NCI-H2171 (cell line): ENCODE data around the gene CCDC71.

Experiments
- DNase-seq: peaks from one replicate; lab custom pipeline; 2025; lab: John Stamatoyannopoulos, UW

Gene CCDC71

DNA sequence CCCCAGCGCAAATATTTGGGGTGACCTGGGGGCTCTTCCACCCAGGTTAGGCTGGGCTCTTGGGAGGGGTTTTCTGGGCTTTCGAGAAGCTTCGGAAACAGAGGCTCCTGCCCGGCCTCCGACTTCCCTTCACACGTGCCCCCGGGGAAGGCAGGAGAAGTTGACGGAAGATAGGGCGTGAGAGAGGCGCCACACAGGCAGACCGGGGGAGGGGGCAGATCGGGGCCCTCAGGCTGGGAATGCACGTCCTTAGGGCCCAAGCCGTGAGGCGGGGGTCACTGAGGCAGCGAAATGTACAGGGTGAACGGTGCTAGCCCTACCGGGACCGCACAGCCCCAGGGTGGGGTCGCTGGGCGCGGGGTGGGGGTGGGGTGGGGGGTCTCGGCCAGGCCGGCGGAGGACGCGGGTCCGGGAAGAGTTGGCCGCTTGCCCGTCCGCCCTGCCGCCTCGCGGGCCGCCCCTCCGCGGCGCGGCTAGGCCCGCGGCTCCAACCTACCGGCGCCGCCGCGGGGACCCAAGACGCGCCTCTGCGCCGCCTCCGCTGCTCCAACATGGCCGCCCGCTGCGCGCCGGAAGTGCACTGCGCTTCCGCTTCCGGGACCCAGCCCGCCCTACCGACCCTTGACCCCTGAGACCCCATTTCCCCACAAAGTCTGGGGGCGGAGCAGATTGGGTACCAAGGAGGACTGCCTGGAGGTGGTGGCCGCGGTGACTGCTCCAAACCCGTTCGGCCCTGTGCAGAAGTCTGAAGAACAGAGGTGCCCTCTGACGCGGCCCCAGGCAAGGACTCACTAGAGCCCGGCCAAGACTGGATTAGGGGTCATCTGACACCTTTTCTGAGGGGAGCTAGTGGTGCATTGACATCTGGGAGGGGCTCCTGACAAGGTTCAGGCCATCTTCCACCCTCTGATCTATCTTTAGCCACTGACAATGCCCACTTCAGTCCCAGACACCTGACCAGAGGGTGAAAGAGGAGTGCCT, at the start of gene CCDC71:
TSS of gene CCDC71 (minus strand) at position 561 of the 981 bp plus-strand sequence. CDS start 2,123 bp downstream, outside the sequence.
- peak; percentile 33 for DNase-seq

DNA sequence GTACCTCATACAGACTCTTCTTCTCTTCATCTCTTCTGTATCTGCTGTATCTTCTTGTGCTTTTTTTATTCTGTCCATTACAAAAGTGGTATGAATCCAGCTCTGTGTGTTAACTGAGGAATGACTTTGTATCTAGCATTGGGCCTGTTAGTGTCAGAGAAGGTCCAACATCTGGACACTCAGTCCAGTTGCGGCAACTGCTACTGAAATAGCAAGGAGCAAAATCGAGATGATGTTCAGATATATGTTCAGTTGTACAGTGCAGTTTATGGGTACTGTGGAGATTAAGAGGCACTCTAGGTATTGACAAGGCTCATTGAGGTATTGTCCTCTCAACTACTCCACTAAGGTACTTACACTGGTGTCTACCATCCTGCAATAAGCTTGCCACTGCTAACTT, 47.9 kb upstream of the CCDC71 start:
- no peak for DNase-seq

DNA sequence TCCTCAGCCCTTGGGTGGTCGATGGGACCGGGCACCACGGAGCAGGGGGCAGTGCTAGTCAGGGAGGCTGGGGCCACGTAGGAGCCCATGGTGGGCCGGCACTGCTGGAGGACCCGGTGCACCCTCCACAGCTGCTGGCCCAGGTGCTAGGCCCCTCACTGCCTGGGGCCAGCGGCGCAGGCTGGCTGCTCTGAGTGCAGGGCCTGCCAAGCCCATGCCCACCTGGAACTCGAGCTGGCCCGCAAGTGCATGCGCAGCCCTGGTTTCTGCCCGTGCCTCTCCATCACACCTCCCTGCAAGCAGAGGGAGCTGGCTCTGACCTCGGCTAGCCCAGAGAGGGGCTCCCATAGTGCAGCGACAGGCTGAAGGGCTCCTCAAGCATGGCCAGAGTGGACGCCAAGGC, 47.4 kb upstream of the CCDC71 start:
- DNase-seq = no peak

DNA sequence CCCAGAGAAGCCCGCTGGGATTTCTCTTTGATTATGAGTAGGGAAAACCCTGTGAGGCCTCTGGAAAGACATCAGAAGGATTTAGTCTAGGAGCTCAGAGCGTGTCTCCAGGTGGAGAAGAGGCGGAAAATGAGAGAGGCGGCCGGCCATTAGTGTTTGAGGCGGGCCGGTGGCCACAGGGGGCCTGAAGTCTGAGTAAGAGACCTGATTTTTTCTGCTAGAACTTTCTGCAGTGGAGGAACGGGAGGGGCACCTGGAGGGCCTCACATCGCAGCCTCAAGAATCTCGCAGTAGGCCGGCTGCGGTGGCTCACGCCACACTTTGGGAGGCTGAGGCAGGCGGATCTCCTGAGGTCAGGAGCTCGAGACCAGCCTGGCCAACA, 33.8 kb upstream of the CCDC71 start:
- DNase-seq = no peak

DNA sequence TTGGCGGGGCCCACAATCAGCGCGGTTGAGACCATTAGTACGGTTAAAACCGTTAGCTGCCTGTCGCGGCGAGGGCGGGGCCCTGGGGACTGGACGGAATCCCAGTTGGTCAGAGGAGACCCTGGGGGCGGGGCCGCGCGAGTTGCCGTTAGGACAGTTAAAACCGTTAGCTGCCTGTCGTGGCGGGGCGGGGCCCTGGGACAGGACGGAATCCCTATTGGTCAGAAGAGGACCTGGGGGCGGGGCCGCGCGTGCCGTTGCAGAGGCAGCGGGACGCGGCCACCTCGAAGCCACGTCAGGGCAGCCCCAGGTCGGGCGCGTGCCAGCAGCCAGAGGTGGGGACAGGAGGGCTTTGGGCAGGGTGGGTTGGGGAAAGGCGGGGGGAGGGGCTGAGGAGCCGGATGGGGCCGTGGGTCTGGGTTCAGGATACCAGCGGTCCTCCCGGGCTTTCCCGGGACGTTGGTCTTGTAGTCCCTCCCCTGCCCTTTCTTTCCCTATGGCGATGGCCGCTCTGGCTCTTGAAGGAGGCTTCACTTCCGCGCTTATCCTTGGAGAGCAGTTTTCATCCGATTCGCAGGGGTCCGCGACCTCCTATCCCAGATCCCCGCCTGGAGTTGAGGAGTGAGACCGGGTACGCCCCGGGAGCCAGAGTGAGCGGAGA, 33.2 kb upstream of the CCDC71 start:
- no peak for DNase-seq

DNA sequence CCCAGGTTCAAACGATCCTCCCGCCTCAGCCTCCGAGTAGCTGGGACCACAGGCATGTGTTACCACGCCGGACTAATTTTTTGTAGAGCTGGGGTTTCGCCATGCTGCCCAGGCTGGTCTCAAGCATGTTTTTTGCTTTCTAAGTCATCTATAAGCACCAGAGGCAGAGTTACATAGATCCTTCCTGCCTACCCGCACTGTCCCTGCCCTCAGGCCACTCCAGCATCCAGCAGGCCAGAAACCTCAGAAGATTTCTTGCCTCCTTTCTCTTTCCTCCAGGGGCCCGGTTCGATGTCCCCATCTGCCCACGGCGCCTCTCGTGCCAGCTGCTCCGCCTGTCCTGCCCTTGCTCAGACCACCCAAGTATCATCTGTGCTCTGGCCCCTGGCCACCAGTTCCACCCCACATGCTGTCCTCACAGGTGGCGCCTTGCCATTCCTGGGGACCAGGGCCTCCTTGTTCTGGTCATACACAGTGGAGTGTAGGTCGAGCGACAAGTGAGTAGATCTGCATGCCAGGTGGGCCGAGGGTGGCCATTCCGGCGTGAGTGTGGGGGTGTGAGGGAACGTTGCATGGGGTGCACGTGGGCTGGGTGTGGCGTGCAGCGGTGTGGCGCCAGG, 32.6 kb upstream of the CCDC71 start:
- DNase-seq = no peak

DNA sequence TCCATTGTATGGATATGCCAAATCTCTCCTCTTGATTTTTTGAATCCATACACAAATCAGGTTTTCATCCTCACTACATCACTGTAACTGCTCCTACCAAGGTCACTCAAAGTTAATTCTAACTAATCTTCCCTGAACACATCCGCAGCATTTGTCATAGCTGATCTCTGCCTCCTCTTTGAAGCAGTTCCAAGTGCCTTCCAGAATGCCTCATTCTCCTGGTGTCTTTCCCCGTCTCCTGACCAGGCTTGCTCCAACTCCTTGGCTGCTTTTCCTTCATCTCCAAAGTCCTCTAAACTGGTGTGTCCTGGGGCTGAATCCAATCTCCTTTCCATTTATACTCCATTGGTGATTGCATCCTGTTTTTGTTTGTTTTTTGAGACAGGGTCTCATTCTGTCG, 32.0 kb upstream of the CCDC71 start:
- no peak for DNase-seq

DNA sequence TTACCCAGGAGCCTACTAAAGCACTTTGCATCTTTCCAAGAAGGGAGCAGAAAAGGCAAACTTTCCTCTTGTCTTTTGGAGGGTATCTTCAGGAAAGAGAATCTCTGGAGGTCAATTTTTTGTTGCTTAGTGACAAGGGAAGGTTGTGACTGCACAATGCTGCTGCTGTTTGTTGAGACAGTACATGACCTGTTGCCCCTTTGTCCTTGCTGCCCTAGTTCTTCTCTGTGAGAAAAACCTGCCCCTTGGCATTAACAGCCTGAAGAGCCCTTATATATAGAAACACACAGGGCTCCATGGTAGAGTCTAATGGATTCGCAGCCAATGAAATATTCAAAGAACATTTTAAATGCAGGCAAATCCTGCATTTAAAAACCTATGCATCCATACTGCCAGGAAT, 25.6 kb upstream of the CCDC71 start:
- no peak for DNase-seq

DNA sequence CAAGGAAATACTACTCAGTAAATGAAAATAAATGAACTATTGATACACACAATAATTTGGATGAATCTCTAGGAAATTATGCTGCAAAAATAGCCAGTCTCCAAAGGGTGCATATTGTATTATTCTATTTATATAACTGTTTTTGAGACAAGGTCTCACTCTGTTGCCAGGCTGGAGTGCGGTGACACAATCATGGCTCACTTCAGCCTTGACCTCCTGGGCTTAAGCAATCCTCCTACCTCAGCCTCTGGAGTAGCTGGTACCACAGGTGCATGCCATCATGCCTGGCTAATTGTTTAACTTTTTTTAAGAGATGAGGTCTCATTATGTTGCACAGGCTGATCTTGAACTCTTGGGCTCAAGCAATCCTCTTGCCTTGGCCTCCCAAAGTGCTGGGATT, 17.7 kb upstream of the CCDC71 start:
- DNase-seq = no peak

DNA sequence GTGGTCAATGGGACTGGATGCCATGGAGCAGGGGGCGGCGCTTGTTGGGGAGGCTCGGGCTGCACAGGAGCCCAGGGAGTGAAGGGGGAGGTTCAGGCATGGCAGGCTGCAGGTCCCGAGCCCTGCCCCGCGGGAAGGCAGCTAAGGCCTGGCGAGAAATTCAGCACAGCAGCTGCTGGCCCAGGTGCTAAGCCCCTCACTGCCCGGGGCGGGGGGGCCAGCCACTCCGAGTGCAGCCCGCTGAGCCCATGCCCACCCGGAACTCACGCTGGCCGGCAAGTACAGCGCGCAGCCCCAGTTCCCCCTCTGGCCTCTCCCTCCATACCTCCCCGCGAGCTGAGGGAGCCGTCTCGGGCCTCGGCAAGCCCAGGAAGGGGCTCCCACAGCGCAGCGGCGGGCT, 16.6 kb upstream of the CCDC71 start:
- DNase-seq = no peak

DNA sequence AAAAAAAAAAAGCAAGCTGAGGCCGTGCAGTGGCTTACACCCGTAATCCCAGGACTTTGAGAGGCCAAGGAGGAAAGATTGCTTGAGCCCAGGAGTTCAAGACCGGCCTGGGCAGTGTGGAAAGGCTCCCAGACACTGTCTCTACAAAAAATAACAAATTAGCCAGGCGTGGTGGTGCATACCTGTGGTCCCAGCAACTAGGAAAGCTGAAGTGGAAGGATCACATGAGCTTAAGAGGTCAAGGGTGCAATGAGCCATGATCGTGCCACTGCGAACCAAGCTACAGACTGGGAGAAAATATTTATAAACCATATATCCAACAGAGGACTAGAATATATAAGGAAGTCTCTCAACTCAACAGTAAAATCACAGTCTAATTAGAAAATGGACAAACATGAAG, 15.2 kb upstream of the CCDC71 start:
- no peak for DNase-seq

DNA sequence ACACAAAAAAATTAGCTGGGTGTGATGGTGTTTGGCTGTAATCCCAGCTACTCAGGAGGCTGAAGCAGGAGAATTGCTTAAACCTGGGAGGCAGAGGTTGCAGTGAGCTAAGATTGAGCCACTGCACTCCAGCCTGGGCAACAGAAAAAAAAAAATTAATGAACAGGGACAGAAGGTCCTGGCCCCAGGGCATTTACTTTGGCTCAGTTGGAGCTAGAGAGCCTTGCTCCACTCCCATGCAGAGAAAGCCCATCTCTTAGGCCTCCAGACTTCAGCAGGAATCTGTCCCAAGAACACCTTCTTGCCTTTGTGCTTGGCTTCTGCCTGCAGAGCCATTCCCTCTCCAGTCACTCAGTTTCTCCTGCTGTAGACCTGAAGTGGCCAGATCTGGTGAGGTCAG, 14.0 kb upstream of the CCDC71 start:
- no peak for DNase-seq

DNA sequence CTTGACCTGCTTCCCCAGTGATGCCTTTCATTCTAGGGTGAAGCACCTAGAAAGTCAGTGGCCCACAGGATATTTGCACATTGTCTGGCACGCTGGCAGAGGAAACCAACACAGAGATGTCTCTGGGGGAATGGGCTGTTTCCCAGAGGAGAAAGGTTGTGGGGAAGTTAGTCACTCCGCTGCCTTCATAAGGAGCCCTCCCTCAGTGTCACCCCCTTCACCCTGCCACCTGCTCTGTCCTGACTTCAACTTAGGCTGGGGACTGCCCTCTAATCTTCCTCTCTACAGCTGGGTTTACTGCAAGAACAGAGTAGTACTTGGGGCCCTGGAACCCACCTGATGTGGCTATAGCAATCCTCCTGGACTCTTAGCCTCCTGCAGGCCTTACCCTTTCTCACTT, 10.9 kb upstream of the CCDC71 start:
- DNase-seq = no peak

DNA sequence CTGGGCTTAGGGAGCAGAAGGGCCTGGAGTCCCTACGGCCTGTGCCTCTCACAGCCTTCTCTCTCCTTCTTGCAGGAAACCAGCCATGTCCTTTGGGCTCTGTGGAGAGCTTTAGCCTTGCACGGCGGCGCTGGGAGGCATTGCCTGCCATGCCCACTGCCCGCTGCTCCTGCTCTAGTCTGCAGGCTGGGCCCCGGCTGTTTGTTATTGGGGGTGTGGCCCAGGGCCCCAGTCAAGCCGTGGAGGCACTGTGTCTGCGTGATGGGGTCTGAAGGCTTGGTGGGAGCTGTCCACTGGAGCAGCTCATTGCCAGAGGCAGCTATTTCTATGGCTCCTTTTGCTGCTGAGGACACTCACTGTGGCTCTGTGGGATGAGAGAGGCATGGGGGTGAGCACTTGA, 9.4 kb upstream of the CCDC71 start:
- no peak for DNase-seq

DNA sequence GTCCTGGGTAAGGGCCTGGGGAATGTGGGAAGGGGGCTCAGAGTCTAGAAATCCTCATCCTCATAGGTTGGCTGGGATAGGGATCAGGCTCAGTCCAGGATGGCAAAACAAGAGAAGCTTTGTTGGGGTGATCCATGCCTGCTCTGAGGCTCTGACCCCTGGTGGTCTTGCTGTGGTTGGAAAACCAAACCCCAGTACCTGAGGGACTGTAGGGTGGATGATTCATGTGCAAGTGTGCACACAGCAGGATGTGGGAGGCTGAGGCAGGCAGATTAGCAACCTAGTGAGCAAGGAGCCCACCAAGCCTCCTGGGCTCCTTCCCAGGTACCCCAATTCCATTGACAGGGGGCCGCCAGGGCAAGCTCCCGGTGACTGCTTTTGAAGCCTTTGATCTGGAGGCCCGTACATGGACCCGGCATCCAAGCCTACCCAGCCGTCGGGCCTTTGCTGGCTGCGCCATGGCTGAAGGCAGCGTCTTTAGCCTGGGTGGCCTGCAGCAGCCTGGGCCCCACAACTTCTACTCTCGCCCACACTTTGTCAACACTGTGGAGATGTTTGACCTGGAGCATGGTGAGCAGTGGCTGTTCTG, 8.4 kb upstream of the CCDC71 start:
- no peak for DNase-seq

DNA sequence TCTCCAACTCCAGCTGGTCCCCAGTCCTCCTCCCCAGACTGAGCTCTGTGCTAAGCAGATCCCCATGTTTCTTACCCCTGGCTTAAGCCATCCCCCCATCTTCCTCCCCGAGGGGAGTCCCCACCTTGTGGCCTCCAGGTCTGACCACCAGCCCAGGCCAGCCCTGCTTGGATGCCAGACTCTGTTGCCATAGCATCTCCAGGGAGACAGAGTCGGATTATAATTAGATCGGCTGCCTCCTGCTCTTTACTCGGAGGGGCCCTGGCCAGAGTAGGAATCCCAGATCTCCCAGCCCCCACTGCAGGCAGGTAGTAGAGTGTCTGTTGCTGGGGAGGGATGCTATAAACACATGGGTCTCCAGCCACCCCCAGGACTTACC, 7.7 kb upstream of the CCDC71 start:
- DNase-seq = no peak

DNA sequence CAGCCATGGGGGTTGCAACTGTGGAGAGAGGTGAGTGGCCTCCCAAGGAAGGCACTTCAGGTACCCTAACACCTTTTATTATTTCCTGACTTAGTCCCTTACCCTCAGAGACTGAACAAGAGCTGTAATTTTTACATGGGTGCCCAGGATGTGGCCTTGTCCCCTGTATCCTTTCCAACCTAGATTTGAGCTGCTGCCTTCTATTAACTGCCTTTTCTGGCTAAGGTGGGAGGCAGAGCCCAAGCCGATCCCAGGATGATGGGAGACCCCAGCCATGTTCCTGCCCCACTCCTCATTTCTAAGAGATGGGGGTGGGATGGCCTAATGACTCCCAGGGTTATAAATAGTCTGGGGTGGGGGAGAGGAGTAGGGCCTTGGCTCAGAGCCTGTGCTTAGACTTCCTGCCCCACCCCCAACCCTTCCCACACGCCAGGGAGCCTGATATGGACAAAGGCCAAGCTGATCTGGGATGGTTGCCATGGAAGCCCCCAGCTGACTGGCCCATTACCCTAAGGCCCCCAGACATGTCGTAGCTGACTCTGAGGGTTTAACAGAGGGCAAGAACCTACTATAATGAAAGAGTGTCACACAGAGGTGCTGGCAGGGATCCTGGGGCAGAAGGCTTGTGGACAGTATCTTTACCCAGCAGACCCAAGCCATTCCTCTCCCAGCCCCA, 7.1 kb upstream of the CCDC71 start:
- no peak for DNase-seq

DNA sequence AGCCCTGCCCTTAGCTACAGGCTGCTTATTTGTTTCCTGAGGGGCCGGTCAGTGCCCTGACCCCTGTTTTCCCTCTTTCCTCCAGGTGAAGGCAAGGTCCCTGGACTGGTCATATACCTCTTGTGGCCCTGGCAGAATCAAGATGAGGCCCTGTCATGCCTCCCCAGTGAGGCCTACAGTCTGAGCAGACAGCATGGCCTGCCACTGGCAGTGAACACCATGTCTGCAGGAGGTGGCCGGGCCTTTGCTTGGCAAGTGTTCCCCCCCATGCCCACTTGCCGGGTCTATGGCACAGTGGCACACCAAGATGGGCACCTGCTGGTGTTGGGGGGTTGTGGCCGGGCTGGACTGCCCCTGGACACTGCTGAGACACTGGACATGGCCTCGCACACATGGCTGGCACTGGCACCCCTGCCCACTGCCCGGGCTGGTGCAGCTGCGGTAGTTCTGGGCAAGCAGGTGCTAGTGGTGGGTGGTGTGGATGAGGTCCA, 6.5 kb upstream of the CCDC71 start:
- DNase-seq = no peak

DNA sequence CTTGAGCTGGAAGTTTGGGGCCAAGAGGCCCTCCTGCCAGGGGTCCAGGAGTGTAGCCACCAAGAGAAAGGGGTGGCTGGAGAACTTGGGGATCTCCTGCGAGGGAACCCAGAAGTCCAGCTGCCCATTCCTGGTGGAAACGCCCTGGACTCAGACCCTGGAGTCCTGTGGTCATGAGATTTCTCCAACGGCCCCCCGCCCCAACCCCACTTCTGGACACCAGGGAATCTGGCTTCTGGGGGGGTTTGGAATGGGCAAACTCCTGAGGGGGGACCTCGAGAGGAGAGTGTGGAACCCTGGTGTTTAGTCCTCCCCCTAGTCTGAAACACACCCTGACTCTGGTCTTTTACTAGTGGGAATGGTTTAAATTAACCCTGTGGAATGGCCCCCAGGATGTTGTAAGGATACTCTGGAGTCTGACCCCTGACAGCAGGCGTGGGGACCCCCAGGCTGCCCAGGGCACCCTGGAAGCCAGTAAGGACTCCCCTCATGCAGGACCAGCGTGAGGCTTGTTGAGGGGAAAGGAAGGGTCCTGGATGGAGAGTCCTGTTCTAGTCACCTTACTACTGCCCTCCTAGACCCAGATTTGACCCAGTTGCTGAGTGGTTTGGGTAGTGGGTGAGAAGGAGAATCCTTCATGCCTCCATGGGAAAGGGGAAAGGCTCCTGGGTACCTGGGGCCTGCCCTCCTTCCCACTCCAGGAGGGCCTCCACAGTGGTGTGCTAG, 5.8 kb upstream of the CCDC71 start:
- no peak for DNase-seq

DNA sequence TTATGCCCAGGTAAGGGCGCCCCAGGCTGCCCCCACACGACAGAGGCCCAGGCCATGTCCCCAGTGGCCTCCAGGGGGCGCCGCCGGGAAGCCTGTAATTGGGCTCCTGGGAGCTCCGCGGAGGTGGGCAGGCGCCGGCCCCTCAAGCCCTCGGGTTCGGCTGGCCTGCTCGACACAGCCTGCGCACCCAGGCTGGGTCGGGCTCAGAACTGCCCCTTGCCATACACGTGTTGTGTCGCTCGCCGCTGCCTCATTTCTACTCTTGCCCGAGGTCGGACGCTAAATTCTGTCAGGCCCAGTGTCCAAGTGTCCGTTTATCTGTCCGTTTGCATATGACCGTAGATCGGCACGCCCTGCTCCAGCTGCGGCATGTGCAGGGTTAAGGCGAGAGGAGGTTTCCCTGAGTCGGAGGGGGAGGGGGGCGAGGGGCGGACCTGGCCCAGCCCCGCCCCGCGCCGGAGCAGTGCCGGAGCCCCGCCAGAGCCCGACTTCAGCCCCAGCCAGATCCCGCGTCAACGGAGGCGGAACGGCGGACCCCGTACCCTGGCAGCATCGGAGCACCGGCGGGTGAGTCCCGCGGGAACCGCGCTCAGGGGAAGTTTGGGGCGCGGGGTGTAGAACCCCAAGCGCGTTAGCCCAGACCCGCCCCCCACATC, 5.1 kb upstream of the CCDC71 start, which contains the start of gene KLHDC8B:
TSS of gene KLHDC8B (plus strand) at position 480 of the 656 bp plus-strand sequence. CDS start 1,172 bp downstream, outside the sequence.
- DNase-seq = peak; percentile 26

DNA sequence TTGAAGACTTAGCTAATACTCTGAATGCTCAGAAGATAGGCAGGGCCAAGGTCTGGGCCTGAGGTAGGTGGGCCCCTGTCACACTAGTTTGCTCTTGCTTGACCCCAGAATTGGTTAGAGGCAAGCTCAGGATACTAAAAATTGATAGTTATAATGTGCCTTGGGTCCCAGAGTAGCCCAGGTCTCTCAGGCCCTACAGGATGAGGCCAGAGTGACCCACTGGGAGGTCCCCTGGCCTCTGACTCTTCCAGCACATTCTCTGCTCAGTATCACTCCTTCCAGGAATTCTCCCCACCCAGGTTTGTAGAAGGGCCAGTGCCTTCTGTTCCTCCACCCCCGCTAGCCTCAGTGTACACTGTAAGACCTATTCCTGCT, 4.6 kb upstream of the CCDC71 start:
- DNase-seq = no peak
